GM12872 (cell line): ENCODE results near the gene PXDC1.

Experiments used
- TF ChIP-seq, protein P1 (sequence below): IDR thresholded peaks from 3 replicates; pipeline ENCODE4 v1.5.1; 2011; ENCODE audit warnings: low read depth, mild to moderate bottlenecking, low read length, moderate library complexity; ENCODE audit not compliant: insufficient read depth

Gene PXDC1

GRCh38 chr6:3779574-3779849, 28.0 kb upstream of the PXDC1 start:
- TF ChIP-seq, protein P1, sequence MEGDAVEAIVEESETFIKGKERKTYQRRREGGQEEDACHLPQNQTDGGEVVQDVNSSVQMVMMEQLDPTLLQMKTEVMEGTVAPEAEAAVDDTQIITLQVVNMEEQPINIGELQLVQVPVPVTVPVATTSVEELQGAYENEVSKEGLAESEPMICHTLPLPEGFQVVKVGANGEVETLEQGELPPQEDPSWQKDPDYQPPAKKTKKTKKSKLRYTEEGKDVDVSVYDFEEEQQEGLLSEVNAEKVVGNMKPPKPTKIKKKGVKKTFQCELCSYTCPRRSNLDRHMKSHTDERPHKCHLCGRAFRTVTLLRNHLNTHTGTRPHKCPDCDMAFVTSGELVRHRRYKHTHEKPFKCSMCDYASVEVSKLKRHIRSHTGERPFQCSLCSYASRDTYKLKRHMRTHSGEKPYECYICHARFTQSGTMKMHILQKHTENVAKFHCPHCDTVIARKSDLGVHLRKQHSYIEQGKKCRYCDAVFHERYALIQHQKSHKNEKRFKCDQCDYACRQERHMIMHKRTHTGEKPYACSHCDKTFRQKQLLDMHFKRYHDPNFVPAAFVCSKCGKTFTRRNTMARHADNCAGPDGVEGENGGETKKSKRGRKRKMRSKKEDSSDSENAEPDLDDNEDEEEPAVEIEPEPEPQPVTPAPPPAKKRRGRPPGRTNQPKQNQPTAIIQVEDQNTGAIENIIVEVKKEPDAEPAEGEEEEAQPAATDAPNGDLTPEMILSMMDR, result no peak

DNA sequence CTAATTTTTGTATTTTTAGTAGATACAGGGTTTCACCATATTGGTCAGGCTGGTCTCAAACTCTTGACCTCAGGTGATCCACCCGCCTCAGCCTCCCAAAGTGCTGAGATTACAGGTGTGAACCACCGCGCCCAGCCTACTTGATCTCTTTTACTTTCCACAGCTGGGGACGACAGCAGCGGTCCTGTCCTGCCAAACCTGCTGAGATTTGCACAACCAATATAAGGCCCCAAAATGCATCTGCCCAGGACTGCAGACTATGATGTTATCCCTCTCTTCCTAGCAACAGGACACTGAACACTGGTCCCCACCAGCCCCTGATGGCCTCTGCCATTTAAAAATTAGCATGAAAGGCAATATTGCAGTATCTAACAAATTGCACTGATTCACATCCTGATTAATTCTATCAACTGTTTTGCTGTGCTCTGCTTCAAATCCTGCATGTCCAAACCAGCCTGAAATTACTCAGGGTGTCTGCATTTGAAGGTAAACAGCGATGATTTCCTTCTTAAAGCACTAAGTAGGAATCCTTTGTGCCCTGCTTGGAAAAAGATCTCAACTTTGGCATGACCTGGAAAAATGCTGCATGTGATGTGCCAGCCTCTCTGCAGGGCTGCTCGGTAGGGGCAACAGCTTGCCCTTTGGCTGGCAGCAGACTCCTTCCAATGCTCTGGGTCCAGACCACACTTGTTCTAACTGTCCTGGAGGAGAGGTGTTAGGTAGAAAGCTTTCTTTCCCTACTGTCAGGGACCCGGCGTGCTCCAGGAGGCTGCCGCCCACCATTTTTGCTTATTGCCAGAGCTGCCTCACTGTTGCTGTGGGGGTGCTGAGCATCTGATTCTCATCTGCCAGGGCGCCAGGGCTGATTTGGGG, 27.4 kb upstream of the PXDC1 start:
- TF ChIP-seq, protein P1, result no peak

GRCh38 chr6:3777730-3778461, 26.4 kb upstream of the PXDC1 start:
- TF ChIP-seq, protein P1, result no peak

DNA sequence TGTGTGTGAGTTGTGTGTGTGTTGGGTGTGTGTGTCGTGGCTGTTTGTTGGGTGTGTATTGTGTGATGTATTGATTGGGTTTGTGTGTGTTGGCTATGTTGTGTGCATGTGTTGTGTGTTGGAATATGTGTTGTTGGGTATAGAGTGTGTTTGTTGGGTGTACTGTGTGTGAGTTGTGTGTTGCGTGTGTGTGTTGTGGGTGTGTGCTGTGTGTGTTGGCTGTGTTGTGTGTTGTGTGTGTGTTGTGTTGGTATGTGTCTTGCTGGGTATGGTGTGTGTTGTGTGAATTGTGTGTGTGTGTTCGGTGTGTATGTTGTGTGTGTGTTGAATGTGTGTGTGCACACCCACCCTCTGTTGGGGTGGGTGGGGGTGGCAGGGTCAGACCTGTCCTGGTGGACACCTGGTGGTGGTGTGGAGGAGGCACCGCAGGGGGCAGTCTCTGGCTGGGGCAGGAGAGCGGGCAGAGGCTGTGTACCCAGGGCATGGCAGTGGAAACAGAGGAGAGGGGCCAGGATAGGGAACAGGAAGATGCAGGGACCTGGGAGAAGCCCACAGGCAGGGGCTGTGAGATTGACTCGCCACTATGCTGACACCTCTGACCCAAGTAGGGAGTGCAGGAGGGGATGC, 25.5 kb upstream of the PXDC1 start:
- TF ChIP-seq, protein P1, result no peak

DNA sequence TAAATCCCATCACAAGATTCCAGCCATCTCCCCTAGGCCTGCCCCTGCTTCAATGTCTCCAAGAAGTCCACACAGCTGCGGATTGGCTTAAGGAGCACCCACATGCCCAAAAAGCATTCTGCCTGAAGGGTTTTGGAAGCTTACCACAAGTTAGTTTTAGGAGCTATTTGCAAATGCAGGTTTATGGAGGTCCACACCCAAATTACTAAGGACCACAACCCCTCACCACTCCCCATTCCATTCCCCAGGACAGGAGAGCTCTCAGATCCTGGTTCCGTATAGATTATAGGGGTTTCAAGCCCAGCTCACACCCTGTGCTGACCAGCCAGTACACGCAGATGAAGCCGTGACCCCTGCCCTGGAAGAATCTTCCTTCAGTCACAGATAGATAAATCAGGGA, 24.3 kb upstream of the PXDC1 start:
- TF ChIP-seq, protein P1, result no peak

DNA sequence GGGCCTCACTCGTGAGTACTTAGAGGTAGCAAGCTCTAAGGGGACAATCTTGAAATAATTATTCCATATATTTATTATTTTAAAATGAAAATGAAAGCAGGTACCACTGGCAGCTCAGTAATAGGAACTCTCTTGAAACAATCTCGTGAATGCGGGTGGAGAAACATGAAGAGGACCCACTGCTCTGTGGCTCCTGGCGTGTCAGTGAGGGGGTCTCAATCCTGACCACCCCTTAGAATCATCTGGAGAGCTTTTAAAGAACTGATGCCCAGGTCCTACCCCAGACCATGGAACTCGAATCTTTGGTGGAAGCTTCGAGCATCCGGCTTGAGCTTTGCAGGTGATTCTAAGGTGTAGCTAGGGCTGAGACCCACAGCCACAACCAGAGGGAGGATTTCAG, 23.9 kb upstream of the PXDC1 start:
- TF ChIP-seq, protein P1, result no peak

DNA sequence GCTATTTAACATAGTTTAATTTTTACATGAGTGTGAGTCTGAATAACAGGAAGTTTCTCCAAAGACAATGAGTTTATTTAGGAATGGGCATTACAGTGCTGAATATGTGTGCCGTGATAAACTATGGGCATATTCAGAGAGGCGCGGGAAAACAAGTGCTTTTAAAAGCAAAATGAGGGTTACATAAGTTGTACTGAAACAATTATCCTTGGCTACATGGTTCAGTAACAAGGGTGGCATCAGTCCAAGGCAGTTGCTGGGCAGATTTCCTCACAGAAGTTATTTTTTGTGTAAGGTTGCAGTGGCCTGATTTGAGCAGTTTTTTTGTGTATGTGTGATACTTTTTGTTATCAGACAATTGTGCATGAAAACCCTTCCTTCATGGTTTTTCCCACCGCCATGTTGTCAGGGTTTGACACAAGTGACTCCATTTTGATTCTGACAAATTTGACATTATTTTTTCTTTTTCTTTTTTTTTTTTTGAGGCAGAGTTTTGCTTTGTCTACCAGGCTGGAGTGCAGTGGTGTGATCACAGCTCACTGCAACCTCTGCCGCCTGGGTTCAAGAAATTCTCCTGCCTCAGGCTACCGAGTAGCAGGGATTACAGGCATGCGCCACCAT, 22.3 kb upstream of the PXDC1 start:
- TF ChIP-seq, protein P1, result no peak
